Thymus (tissue), 11 donors: ENCODE results near the gene CCSER1. TPM values are rescaled to one million over a fixed set of nuclear protein-coding genes. Genes with fewer than 3 reads are reported as not detected.

Experiments
- DNase-seq, 9 donors: peaks; one replicate each; pipeline ENCODE4 v3.0.0-alpha.2; 2013; ENCODE audit warnings: low spot score in 9 of 9, low read depth in 6 of 9, missing footprints in 1 of 9
- H3K27ac ChIP-seq, 2 donors: one replicate each; pipeline ENCODE4 v1.5.1; 2013; ENCODE audit warnings: control low read depth in 1 of 2, low read depth in 1 of 2, low read length in 1 of 2, mild to moderate bottlenecking in 1 of 2, moderate library complexity in 1 of 2
- H3K27me3 ChIP-seq, 2 donors: one replicate each; pipeline ENCODE4 v1.5.1; 2013; ENCODE audit warnings: low read length in 1 of 2; ENCODE audit not compliant: control insufficient read depth in 2 of 2, insufficient read depth in 1 of 2
- H3K36me3 ChIP-seq, 2 donors: one replicate each; pipeline ENCODE4 v1.5.1; 2013; ENCODE audit warnings: low read length in 1 of 2, mild to moderate bottlenecking in 1 of 2, moderate library complexity in 1 of 2; ENCODE audit not compliant: control insufficient read depth in 2 of 2, insufficient read depth in 2 of 2
- H3K4me1 ChIP-seq, 2 donors: one replicate each; pipeline ENCODE4 v1.5.1; 2013; ENCODE audit warnings: low read length in 2 of 2; ENCODE audit not compliant: control insufficient read depth in 2 of 2, insufficient read depth in 2 of 2
- H3K4me3 ChIP-seq, 2 donors: one replicate each; pipeline ENCODE4 v1.5.1; 2013; ENCODE audit warnings: low read length in 2 of 2, control low read depth in 1 of 2, mild to moderate bottlenecking in 1 of 2
- H3K9me3 ChIP-seq, 2 donors: one replicate each; pipeline ENCODE4 v1.5.1; 2013; ENCODE audit warnings: low read length in 1 of 2, mild to moderate bottlenecking in 1 of 2; ENCODE audit not compliant: control insufficient read depth in 2 of 2, insufficient read depth in 1 of 2
- WGBS: extraction: QIAGEN DNeasy Blood & Tissue Kit; methylation state at CpG from one replicate; pipeline ENCODE4 v1.1.7; 2013; 5-methylcytosine and 5-hydroxymethylcytosine counted together
- polyA plus RNA-seq: library from polyadenylated mRNA; stranded (reverse); fragments of 200-250 nt; gene quantifications from one replicate; pipeline ENCODE4 v1.2.3, GENCODE V29; 2013
- total RNA-seq: library from RNA; stranded (reverse); fragments of 120-200 nt; gene quantifications from one replicate; pipeline ENCODE4 v1.2.4, GENCODE V29; 2013
- donor health status: healthy.

The CCSER1 gene
- total and polyA plus RNA-seq, 2 donors, result 2.0 to 8.7 TPM

DNA sequence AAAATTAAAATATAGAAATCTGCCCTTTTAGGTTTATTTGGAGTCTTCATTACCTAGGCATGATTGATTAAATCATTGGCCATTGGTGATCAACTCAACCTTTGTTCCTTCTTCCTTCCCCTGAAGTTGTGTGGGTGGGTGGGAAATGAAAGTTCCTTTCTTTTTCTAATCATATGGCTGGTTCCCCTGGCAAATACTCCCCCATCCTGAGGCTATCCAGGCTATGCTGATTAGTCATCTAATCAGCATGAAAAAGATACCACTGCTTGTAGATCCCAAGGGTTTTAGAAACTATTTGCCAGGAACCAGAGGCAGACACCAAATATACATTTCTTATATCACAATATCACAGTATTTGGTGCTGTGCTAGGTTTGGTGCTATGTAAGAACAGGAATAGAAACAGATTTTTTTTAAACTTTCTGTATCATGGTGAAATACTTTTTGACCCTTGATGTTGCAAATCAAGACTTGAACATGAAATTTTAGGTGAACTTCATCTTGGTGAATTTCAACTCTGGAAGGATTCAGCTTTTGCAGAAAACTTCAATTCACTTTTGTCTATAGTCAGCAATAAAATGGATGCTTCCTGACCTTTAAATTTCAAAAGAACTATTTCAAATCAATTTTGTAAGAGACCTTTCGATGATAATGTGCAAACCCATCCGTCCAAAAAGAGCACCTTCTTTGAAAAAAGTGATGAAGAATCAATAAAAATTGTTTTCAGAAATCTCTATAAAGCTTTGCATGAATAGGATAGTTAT, 71.1 kb downstream of the CCSER1 start:
- H3K9me3 ChIP-seq, result no peaks in the 10 kb centered on the region
- H3K27ac ChIP-seq, result no peak overlapping the region
- no peaks in the 10 kb centered on the region for H3K4me1 ChIP-seq
- no peaks in the 10 kb centered on the region for H3K27me3 ChIP-seq
- no peaks in the 10 kb centered on the region for H3K36me3 ChIP-seq
- no peak for DNase-seq
- H3K4me3 ChIP-seq, result no peak overlapping the region
- WGBS, result 96% methylated on average over 2 of the region's 2 CpGs

GRCh38 chr4:90207887-90208454, 80.8 kb downstream of the CCSER1 start:
- no peaks in the 10 kb centered on the region for H3K9me3 ChIP-seq
- H3K36me3 ChIP-seq, result no peaks in the 10 kb centered on the region
- H3K27me3 ChIP-seq, result no peaks in the 10 kb centered on the region
- WGBS, result 90% methylated on average over 10 of the region's 10 CpGs
- H3K4me3 ChIP-seq, result no peak overlapping the region
- no peak overlapping the region for H3K27ac ChIP-seq
- H3K4me1 ChIP-seq, result no peaks in the 10 kb centered on the region
- DNase-seq, result no peak

GRCh38 chr4:90209922-90210321, 82.7 kb downstream of the CCSER1 start:
- Histone ChIP-seq H3K36me3 (no peaks in the 10 kb centered on the region), H3K4me3 (no peak overlapping the region), H3K27me3 (no peaks in the 10 kb centered on the region), H3K4me1 (no peaks in the 10 kb centered on the region), H3K27ac (no peak overlapping the region), H3K9me3 (no peaks in the 10 kb centered on the region)
- WGBS, result 64% methylated on average over 1 of the region's 1 CpG
- no peak for DNase-seq

- no peak overlapping the region for H3K4me3 ChIP-seq
- H3K36me3 ChIP-seq, result no peaks in the 10 kb centered on the region
- H3K4me1 ChIP-seq, result no peaks in the 10 kb centered on the region
- no peak overlapping the region for H3K27ac ChIP-seq
- no peaks in the 10 kb centered on the region for H3K27me3 ChIP-seq
- no peak for DNase-seq
- WGBS, result 91% methylated on average over 1 of the region's 1 CpG
- no peaks in the 10 kb centered on the region for H3K9me3 ChIP-seq
These were observed 84.0 kb downstream of the CCSER1 start for GRCh38 chr4:90211174-90211573.

GRCh38 chr4:90215286-90215685, 88.1 kb downstream of the CCSER1 start:
- WGBS, result 78% methylated on average over 1 of the region's 1 CpG
- Histone ChIP-seq H3K4me1 (no peaks in the 10 kb centered on the region), H3K27ac (no peak overlapping the region), H3K4me3 (no peak overlapping the region), H3K9me3 (no peaks in the 10 kb centered on the region), H3K27me3 (no peaks in the 10 kb centered on the region), H3K36me3 (no peaks in the 10 kb centered on the region)
- DNase-seq, result no peak

GRCh38 chr4:90219822-90220221, 92.6 kb downstream of the CCSER1 start:
- Histone ChIP-seq H3K4me1 (no peaks in the 10 kb centered on the region), H3K9me3 (no peaks in the 10 kb centered on the region), H3K4me3 (no peak overlapping the region), H3K36me3 (no peaks in the 10 kb centered on the region), H3K27me3 (no peaks in the 10 kb centered on the region), H3K27ac (no peak overlapping the region)
- WGBS, result 94% methylated on average over 3 of the region's 3 CpGs
- no peak for DNase-seq

- Histone ChIP-seq H3K27me3 (no peaks in the 10 kb centered on the region), H3K4me1 (no peaks in the 10 kb centered on the region), H3K9me3 (no peaks in the 10 kb centered on the region), H3K36me3 (no peaks in the 10 kb centered on the region), H3K27ac (no peak overlapping the region), H3K4me3 (no peak overlapping the region)
- no peak for DNase-seq
- WGBS, result 90% methylated on average over 4 of the region's 4 CpGs
These were observed 93.3 kb downstream of the CCSER1 start for GRCh38 chr4:90220459-90220858.

GRCh38 chr4:90226734-90227133, 99.5 kb downstream of the CCSER1 start:
- Histone ChIP-seq H3K4me1 (no peaks in the 10 kb centered on the region), H3K4me3 (no peak overlapping the region), H3K27me3 (no peaks in the 10 kb centered on the region), H3K36me3 (no peaks in the 10 kb centered on the region), H3K27ac (no peak overlapping the region), H3K9me3 (peaks cover 0 to 4% of the 10 kb centered on the region in 2 donors)
- no peak for DNase-seq

GRCh38 chr4:90227177-90227576, 100.0 kb downstream of the CCSER1 start:
- 97% methylated on average over 3 of the region's 3 CpGs for WGBS
- no peak for DNase-seq
- Histone ChIP-seq H3K36me3 (no peaks in the 10 kb centered on the region), H3K4me1 (no peaks in the 10 kb centered on the region), H3K9me3 (peaks cover 0 to 4% of the 10 kb centered on the region in 2 donors), H3K27me3 (no peaks in the 10 kb centered on the region), H3K4me3 (no peak overlapping the region), H3K27ac (no peak overlapping the region)
